Measurements from ENCODE around the gene SFT2D1.

- TF ChIP-seq POLR2AphosphoS5 (IDR thresholded peaks at IDR 0.05; ENCODE audit: borderline replicate concordance, low read depth, low read length) (no peak), EZH2 (IDR thresholded peaks at IDR 0.05) (no peak), FOXP2 (optimal IDR thresholded peaks at IDR 0.05; ENCODE audit: control extremely low read depth, extremely low read length, insufficient read depth) (no peak)
Observed at GRCh38 chr6:166355552-166355951, 13.2 kb upstream of the SFT2D1 start.
